ENCODE data around the gene CD37.

GRCh38 chr19:49343123-49343522 lies 7.9 kb downstream of the CD37 start:
- TF ChIP-seq, protein P1, sequence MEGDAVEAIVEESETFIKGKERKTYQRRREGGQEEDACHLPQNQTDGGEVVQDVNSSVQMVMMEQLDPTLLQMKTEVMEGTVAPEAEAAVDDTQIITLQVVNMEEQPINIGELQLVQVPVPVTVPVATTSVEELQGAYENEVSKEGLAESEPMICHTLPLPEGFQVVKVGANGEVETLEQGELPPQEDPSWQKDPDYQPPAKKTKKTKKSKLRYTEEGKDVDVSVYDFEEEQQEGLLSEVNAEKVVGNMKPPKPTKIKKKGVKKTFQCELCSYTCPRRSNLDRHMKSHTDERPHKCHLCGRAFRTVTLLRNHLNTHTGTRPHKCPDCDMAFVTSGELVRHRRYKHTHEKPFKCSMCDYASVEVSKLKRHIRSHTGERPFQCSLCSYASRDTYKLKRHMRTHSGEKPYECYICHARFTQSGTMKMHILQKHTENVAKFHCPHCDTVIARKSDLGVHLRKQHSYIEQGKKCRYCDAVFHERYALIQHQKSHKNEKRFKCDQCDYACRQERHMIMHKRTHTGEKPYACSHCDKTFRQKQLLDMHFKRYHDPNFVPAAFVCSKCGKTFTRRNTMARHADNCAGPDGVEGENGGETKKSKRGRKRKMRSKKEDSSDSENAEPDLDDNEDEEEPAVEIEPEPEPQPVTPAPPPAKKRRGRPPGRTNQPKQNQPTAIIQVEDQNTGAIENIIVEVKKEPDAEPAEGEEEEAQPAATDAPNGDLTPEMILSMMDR (IDR thresholded peaks at IDR 0.05) = no peak
- TF ChIP-seq POLR2A (IDR thresholded peaks at IDR 0.05) = no peak
